Measurements from ENCODE around the gene ZNF614.
"Not testable (repeated sequence)": the region's sequence is repeated elsewhere in the genome, so short reads cannot be mapped to it uniquely, and the experiment has no call there.

GRCh38 chr19:52024478-52024877 lies 3.7 kb downstream of the ZNF614 start:
- not testable (repeated sequence) for TF ChIP-seq POLR2A (IDR thresholded peaks at IDR 0.05); CTCF (IDR thresholded peaks at IDR 0.05 in 8 of 11, conservative IDR thresholded peaks at IDR 0.05 in 3 of 11)

Measured in spleen (tissue), 7 donors.